ENCODE data around the gene TVP23A. TPM values are rescaled to one million over a fixed set of nuclear protein-coding genes. Genes with fewer than 3 reads are reported as not detected.

The TVP23A gene
- total RNA-seq, 1 experiment from 2014 or later: not detected

- ChIA-PET POLR2A (ENCODE audit: low non-redundant PET) (no interaction called here), CTCF (no interaction called here)
- DNase-seq (ENCODE audit: low spot score): no peak
- Histone ChIP-seq H3K4me3 (ENCODE audit: low read depth, low read length, poor library complexity, severe bottlenecking) (no peak overlapping the region), H3K9me3 (ENCODE audit: low read depth, low read length, poor library complexity, severe bottlenecking) (no peaks in the 10 kb centered on the region), H3K27ac (ENCODE audit: low read depth, low read length, poor library complexity, severe bottlenecking) (no peak overlapping the region), H3K4me1 (ENCODE audit: insufficient read depth, low read length, poor library complexity, severe bottlenecking) (no peaks in the 10 kb centered on the region), H3K27me3 (replicated peaks; ENCODE audit: insufficient read depth, low read depth, low read length, poor library complexity) (no peaks in the 10 kb centered on the region), H3K36me3 (ENCODE audit: insufficient read depth, low read length, poor library complexity, severe bottlenecking) (no peaks in the 10 kb centered on the region)
- intact Hi-C loops (cut with micrococcal nuclease; ENCODE audit: unreplicated experiment): no loop called here
- no TSS peak for BruUV-seq (replicated peaks)
- TF ChIP-seq EZH2 (IDR thresholded peaks at IDR 0.05; ENCODE audit: borderline replicate concordance, low read depth, low read length, poor library complexity, severe bottlenecking): no peak
- TF ChIP-seq CTCF (conservative IDR thresholded peaks at IDR 0.05; ENCODE audit: low read depth, low read length): no peak
Observed at GRCh38 chr16:10827691-10828341, 9.2 kb upstream of the TVP23A start.

GRCh38 chr16:10824111-10824893 is 5.7 kb upstream of the TVP23A start:
- ChIA-PET POLR2A (ENCODE audit: low non-redundant PET) (no interaction called here), CTCF (no interaction called here)
- intact Hi-C loops (cut with micrococcal nuclease; ENCODE audit: unreplicated experiment): no loop called here
- Histone ChIP-seq H3K4me3 (ENCODE audit: low read depth, low read length, poor library complexity, severe bottlenecking) (no peak overlapping the region), H3K27me3 (replicated peaks; ENCODE audit: insufficient read depth, low read depth, low read length, poor library complexity) (no peaks in the 10 kb centered on the region), H3K4me1 (ENCODE audit: insufficient read depth, low read length, poor library complexity, severe bottlenecking) (no peaks in the 10 kb centered on the region), H3K36me3 (ENCODE audit: insufficient read depth, low read length, poor library complexity, severe bottlenecking) (no peaks in the 10 kb centered on the region), H3K9me3 (ENCODE audit: low read depth, low read length, poor library complexity, severe bottlenecking) (no peaks in the 10 kb centered on the region), H3K27ac (ENCODE audit: low read depth, low read length, poor library complexity, severe bottlenecking) (no peak overlapping the region)
- no TSS peak for BruUV-seq (replicated peaks)
- no peak for DNase-seq (ENCODE audit: low spot score)
- TF ChIP-seq CTCF (conservative IDR thresholded peaks at IDR 0.05; ENCODE audit: low read depth, low read length) (no peak), EZH2 (IDR thresholded peaks at IDR 0.05; ENCODE audit: borderline replicate concordance, low read depth, low read length, poor library complexity, severe bottlenecking) (no peak)

- H3K9me3 ChIP-seq (ENCODE audit: low read depth, low read length, poor library complexity, severe bottlenecking): no peaks in the 10 kb centered on the region
- CTCF ChIA-PET: no interaction called here
- no TSS peak for BruUV-seq (replicated peaks)
- no peaks in the 10 kb centered on the region for H3K36me3 ChIP-seq (ENCODE audit: insufficient read depth, low read length, poor library complexity, severe bottlenecking)
- intact Hi-C loops (cut with micrococcal nuclease; ENCODE audit: unreplicated experiment): no loop called here
- H3K4me3 ChIP-seq (ENCODE audit: low read depth, low read length, poor library complexity, severe bottlenecking): no peak overlapping the region
- no peak overlapping the region for H3K27ac ChIP-seq (ENCODE audit: low read depth, low read length, poor library complexity, severe bottlenecking)
- POLR2A ChIA-PET (ENCODE audit: low non-redundant PET): no interaction called here
- DNase-seq (ENCODE audit: low spot score): no peak
- no peaks in the 10 kb centered on the region for H3K4me1 ChIP-seq (ENCODE audit: insufficient read depth, low read length, poor library complexity, severe bottlenecking)
- peaks cover 2% of the 10 kb centered on the region for H3K27me3 ChIP-seq (replicated peaks; ENCODE audit: insufficient read depth, low read depth, low read length, poor library complexity)
- no peak for TF ChIP-seq EZH2 (IDR thresholded peaks at IDR 0.05; ENCODE audit: borderline replicate concordance, low read depth, low read length, poor library complexity, severe bottlenecking)
- no peak for TF ChIP-seq CTCF (conservative IDR thresholded peaks at IDR 0.05; ENCODE audit: low read depth, low read length)
Observed at GRCh38 chr16:10822702-10823101, 4.1 kb upstream of the TVP23A start.
